GM10266 (cell line): ENCODE measurements around the gene CELF2.

Source experiments
- DNase-seq: peaks from one replicate; pipeline ENCODE4 v3.0.0; 2012; ENCODE audit errors: extremely low spot score
- CTCF ChIP-seq: IDR thresholded peaks from 2 replicates; pipeline ENCODE4 v1.5.1; 2012; ENCODE audit warnings: mild to moderate bottlenecking, low read depth; ENCODE audit not compliant: control insufficient read depth, insufficient read depth; ENCODE audit errors: missing control alignments

CELF2 gene

GRCh38 chr10:11135709-11136108, 118.0 kb downstream of the CELF2 start:
- DNase-seq = no peak
- no peak for TF ChIP-seq CTCF

- DNase-seq = no peak
- no peak for TF ChIP-seq CTCF
Observed at GRCh38 chr10:11138314-11139033, 120.8 kb downstream of the CELF2 start.

- no peak for TF ChIP-seq CTCF
- DNase-seq = no peak
Observed at GRCh38 chr10:11140963-11141362, 123.3 kb downstream of the CELF2 start.

- no peak for DNase-seq
- no peak for TF ChIP-seq CTCF
Observed at GRCh38 chr10:11141571-11142091, 124.0 kb downstream of the CELF2 start.

GRCh38 chr10:11142777-11143176, 125.1 kb downstream of the CELF2 start:
- DNase-seq = no peak
- TF ChIP-seq CTCF = peak; percentile 13

- no peak for TF ChIP-seq CTCF
- no peak for DNase-seq
Observed at GRCh38 chr10:11143242-11143641, 125.6 kb downstream of the CELF2 start.

- DNase-seq = no peak
Observed at GRCh38 chr10:11144626-11145494, 127.2 kb downstream of the CELF2 start.

More at GRCh38 chr10:11144626-11145494, 127.2 kb downstream of the CELF2 start:
- TF ChIP-seq CTCF = no peak
